Limb (tissue), 2 donors: ENCODE data around the gene SRSF12.
"Not testable (repeated sequence)": the region's sequence is repeated elsewhere in the genome, so short reads cannot be mapped to it uniquely, and the experiment has no call there.

Experiments
- DNase-seq, 2 donors: peaks; one replicate each; pipeline ENCODE4 v3.0.0-alpha.2; 2016; ENCODE audit errors: extremely low spot score in 2 of 2

SRSF12 gene

DNA sequence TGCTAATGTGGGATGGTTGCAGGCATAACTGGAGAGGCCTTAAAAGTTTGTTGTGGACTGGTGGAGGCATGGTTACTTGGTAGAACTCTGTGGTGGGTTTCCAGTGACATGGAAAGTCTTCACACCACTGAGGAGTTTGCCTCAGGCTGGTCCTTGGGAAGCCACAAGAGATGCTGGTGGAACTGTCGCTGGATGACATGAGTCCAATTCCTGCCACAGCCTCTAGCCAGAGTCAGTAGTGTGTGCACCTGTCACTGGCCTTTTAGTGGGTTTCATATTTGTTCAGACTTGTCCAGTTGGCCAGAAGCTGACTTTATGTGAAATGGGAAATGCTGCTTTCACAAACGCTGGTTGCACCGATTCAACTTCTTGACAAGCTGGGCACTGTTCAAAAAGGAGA is 13.7 kb upstream of the SRSF12 start:
- DNase-seq: no peak

DNA sequence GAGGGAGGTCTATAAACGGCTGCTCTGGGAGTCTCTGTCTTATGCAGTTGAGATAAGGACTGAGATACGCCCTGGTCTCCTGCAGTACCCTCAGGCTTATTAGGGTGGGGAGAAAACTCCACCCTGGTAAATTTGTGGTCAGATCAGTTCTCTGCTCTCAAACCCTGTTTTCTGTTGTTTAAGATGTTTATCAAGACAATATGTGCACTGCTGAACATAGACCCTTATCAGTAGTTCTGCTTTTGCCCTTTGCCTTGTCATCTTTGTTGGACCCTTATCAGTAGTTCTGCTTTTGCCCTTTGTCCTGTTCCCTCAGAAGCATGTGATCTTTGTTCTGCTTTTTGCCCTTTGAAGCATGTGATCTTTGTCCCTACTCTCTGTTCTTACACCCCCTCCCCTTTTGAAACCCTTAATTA is 10.4 kb upstream of the SRSF12 start:
- DNase-seq: not testable (repeated sequence)

DNA sequence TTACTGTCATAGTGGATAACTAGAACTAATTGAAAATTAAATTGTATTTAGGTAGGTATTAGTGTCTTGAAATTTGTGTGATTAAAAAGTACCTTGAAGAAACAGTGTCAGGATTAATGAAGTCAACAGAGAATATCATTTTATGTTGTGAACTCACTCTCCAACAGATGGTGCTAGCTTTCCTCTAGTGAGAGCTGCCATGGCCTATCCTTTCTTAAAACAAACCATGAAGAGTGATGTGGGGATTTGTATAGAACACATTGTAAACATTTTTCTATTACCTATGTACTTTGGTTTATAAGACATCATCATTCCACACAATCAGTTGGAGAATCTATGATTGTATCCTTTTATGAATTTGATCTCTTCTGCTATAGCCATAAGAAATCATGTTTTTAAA is 4.8 kb upstream of the SRSF12 start:
- peak in 1 of 2 donors; percentile 50 for DNase-seq

DNA sequence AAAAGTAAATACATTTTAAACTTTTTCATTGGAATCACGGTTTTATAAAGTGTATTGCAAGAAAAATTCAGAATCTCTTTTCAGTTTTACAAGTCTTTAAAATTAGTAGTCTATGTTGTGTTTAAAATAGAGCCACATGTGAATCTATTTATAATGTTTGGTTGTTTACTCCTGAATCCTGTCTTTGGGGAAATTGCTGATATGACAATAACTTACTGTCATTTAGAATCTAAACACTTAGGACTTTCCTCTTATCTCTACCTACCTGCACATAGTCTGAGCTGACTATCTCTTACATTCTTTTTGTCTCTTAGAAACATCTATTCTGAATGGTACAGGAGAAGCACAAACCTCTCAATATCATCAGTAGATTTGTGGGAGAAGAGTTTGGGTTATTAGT is 4.1 kb upstream of the SRSF12 start:
- no peak for DNase-seq

DNA sequence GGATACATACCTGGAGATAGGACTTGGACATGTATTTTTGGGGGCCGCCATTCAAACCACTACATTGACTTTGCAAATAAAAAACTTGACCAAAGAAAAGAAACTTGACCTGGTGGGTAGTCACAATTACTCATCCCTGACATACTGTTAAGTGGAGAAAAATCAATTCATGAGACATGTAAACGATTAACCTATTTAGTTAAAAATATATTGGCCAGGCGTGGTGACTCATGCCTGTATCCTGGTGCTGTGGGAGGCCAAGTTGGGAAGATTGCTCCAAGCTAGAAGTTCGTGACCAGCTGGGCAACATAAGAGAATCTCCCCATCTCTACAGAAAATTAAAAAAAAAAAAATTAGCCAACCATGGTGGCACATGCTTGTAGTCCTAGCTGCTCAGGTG is 2.5 kb upstream of the SRSF12 start:
- DNase-seq: no peak

DNA sequence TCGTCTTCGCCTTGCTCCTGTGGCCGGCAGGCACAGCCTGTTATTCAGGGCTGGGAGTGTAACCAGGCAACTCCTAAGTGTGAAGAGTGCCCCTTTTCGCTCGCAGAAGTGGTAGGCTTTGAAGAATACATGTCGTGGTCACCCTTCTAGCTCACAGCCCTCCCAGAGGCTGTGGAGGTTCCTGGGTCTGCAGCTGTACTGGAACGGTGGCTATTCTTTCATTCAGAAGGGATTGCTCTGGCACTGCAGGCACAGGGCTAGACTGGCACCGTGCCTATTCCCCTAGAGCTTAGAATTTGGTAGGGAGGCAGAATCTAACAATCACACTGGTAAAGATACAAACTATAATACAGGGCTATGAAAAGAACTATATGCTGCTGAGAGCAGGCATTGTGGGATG is 1.1 kb upstream of the SRSF12 start:
- DNase-seq: no peak

DNA sequence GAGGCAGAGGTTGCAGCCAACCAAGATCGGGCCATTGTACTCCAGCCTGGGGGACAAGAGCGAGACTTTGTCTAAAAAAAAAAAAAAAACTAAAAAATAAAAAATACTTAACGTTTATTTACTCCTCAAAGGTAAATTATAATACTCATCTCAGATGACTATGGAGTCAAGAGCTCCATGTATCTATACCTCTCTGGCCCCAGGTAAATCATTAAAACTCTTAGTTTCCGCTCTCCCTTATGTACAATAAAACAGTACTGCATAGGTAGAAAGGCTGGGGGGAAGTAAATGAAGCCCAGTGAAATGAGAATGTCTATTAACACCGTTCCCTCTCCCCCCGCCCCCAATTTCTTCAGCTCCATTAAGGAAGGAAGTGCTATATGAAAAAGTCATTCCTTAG is 1.2 kb downstream of the SRSF12 start:
- no peak for DNase-seq

DNA sequence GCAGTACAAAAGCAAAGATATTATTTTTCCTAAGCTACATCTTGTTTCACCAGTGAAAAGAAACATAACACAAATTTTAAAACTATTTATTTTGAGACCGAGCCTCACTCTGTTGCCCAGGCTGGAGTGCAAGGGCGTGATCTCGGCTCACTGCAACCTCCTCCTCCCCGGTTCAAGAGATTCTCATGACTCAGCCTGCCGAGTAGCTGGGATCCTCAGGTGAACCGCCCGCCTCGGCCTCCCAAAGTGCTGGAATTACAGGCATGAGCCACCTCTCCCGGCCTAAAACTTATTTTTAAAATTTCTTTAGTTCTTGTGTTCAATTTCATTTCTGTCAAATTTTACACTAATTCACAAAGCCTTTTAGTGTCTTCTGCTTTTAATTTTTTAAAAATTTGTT is 5.9 kb downstream of the SRSF12 start:
- DNase-seq: no peak

DNA sequence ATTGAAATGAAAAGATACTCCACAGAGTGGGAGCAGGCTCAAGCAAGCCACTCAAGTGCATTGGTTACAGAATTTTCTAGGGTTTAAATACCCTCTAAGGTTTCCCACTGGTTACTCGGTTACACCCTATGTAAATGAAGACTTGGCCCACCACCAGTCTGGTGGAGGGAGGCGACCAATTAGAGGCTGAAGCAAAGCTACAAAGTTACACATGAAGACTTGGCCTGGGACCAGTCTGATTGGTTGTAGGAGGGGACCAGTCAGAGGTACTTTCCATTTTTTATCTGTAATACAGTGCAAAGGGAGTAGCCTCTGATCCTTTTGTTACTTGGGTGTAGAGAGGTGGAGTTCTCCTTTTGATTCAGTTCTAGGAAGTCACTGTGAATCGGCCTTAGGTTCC is 7.6 kb downstream of the SRSF12 start:
- no peak for DNase-seq

DNA sequence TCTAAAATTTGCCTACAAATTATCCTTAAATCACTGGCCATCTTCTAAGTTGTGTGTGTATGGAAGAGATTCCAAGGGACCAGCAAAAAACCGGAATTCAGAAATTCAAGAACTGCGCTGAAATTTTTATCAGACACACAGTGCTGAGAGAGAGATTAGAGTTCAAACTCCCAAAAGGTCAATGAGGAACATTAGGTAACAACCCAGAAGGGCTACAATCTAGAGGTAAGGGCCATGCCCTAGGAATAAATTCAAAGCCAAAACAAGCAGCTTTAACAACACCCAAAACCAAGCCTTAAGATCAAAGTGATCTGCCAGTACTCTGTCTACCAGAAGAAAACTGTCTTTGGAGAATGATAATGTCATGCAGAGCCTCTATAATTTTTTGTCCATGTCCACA is 17.8 kb downstream of the SRSF12 start:
- DNase-seq: no peak

DNA sequence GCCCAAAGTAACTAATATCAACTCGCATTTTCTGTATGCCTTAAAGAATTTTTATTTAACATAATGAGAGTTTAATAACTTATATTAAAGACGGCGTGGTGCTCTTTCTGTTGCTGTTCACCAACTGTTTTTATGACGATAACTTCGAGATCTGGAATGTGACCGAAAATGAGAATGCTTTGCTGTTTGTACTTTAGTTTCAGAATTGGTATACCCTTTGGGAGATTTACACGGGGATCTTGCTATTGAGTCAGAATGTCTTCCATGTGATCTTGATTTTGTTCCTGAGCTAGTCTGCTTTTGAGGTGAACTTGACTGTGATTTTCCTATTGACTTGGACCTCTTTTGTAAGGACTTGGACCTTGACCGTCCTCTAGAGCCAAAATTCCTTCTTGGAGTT is 19.4 kb downstream of the SRSF12 start:
- no peak for DNase-seq

DNA sequence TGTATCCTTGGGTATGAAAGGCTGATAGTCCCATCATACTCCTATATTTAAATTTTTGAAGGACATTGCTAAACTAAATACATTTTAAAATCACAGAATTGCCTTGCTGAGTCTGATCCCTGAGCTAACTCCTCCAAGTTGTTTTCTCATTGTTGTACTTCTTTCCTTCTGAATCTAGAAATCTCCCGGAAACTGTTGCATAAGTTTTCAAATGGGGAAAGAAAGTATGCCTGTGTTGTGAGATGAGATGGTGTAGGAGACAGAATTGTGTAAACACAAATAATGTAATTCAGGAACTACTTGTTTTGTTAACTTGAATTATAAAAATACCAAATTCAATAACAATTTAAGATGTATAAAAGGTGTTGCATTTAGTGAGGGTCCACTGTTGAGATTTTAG is 30.0 kb downstream of the SRSF12 start:
- DNase-seq: no peak

DNA sequence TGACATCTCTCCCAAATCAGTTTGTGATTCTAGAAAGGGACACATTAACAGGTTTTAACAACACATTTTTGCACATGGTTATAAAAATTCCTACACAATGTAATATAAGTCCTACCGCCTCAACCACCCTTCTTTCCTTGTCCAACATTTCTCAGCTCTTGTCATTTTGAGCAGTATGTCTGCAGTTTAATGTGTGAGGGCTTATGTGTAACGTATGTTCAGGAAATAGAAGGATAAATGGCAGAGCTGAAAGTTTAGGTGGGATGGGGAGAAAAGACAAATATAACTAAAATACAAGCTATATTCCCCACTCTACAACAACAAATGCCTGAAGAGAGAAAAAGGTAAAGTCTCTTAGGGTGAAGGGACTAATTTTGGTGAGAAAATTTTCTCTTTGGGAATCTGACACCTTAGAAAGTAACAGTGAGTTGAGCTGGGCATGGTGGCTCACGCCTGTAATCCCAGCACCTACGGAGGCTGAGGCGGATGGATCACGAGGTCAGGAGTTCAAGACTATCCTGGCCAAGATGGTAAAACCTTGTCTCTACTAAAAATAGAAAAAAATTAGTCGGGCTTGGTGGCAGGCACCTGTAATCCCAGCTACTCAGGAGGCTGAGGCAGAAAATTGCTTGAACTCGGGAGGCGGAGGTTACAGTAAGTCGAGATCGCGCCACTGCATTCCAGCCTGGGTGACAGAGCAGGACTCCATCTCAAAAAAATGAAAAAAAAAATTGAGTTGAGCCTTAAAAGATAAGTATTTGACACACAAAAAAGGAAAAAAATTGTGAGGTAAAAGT is 32.3 kb downstream of the SRSF12 start:
- DNase-seq: no peak

DNA sequence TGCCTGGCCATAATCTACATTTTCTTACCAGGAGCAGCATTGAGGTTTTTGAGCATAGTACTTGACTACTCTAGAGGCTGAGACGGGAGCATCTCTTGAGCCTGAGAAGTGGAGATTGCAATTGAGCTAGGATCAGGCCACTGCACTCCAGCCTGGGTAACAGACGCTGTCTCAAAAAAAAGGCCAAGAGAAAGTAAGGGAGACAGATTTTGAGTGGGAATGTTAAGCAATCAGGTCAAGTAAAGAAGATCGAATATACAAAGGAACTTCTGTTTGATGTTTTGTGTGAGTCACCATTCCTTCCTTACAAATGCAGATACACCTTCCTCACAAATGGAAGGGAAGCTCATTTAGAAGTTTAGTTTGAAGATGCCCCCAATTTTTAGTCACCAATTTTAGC is 32.9 kb downstream of the SRSF12 start:
- no peak for DNase-seq

DNA sequence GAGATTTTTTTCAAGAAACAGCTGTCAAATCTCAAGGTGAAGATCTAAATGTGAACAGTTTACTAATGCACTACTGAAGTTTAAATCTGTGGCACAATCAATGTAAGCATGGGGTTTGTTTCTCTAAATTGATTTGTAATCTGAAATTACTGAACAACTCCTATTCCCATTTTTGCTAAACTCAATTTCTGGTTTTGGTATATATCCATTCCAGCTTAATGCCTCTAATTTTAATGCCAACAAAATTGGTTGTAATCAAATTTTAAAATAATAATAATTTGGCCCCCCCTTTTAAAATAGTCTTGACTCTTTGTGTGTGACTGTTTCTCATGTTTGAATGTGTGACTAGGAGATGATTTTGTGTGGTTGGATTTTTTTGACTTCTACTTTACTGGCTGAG is 33.3 kb downstream of the SRSF12 start:
- DNase-seq: no peak

DNA sequence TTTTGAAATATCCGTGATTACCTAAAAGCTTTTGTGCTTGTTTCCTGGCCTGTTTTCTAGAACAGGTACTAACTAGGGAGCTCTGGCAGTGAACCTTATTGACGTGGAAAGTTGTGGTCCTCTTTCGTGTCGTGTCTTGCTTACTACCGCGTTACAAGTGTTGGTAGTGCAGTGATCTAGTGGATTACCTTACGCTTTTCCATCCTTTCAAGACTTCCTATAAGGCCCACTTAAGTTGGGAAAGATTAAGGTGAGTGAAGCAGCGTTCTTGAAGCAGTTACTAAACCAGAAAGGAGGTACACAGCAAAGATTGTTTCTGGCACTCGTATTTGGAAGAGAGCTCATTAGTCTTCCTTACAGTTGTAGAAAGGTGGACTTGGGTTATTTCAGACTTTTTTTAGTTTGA is 35.4 kb downstream of the SRSF12 start:
- DNase-seq: no peak

DNA sequence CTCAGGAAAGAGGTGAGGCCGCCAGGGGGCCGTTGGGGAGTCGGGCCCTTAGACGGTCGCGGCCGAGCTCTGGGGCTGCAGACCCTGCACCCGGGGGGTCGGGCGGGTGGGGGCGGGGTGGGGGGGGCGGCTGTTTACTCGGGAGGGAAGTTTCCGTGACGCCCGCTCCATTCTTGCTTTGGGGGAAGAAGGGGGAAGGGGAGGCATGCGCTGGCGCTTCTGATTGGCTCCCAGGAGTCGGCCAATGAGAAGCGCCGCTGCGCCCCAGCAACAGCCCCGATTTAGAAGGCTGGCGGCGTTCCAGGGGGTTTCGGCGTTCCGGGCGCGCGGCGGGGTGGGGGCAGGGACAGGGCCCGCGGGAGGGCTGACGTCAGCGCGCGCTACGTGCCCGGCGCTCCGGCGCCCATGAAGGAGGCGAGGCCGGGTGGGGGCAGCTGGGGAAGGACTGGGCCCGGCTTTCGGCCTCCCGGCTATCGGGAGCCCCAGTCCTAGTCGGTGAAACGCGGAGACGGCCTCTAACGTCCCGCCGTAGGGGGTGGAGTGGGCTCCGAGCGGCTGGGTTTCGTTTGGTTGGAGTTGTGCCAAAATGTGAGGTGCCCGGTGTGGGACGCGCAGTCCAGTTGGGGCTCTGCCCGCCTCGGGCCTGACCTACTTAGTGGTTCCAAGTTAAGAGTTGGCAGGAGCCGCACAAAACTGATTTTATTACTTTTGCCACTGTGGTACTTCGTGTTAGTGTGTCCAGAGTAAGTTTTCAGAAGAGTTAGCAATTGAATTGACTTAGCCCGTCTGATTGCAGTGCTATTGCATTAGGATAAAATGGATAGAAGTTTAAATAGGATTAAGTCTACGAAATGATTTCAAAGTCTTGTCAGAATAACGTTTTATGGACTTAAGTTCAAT is 36.2 kb downstream of the SRSF12 start:
- DNase-seq: peak; percentile 98 to 99

DNA sequence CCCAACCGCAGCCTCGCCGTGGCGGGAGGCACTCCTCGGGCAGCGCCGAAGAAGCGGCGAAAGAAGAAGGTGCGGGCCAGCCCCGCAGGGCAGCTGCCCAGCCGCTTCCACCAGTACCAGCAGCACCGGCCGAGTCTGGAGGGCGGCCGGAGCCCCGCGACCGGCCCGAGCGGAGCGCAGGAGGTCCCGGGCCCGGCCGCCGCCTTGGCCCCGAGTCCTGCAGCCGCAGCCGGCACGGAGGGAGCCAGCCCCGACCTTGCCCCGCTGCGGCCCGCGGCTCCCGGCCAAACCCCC is 36.8 kb downstream of the SRSF12 start:
- DNase-seq: no peak

DNA sequence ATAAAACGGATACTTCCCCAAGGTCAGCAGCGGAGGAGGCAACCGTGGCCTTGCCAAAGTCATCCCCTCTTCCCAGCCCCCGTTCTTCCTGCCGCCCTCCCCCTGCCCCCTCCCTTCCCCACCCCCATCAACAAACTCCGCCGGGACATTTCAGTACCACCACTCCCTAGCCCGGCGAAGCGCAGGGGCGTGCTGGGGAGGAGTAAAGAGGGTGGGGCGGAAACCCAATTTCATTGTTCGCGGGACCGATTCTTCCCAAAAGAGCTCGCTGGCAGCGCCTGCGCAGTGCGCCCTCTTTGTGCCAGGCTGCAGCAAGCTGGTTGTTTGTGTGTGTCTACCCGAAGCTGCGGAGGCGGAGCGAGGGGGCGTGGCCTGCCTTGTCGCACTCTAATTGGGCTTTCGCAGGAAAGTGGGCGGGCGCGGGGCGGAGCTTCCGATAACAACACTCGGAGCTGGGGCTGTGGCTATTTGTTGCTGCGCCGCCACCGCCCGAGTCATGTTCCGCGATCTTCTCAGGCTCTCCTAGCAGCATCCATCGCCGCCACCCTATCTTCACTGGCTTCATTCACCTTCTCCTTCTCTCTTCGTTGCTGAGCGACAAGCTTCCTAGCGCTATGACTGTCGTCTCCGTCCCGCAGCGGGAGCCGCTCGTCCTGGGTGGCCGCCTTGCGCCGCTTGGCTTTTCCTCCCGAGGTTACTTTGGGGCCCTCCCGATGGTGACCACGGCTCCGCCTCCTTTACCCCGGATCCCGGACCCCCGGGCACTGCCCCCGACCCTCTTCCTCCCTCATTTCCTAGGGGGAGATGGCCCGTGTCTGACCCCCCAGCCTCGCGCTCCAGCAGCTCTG is 37.4 kb downstream of the SRSF12 start, which contains the start of gene PNRC1:
Gene PNRC1, plus strand, starts transcription at position 471 of the 848 bp plus-strand sequence. Its CDS starts 144 bp downstream, at position 615.
- peak; percentile 99 to 100 for DNase-seq

DNA sequence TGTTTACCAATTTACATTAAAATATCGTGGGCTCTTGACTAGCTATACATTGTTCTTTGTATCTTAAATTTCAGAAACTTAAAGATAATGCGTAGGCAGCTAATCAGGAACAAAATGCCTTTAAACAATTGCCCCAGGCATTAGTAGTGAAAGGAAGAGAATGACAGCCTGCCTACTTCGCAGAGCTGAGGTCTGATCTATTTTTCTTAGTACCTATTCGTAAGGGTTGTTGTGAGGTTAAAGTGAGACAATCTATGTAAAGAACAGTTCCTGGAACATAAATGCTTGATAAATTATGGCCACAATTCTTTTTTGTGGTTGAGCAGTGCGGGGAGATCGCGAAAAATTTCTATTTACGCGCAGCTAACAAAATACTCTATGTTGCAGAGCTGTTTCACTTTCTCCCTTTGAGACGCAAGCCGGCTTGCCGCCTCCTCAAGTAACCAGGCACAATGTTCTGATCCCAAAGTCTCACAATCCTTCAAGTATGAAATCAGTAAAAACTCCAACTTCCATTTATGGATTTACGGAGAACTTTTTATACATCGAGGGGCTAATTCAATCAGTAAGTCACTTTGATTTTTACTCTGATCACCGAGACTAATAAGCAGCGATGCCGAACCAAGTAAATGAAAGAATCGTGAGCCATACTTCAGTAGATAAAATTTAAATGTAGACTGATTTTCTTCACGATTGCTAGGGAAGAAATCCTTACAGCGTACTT is 38.2 kb downstream of the SRSF12 start:
- DNase-seq: peak; percentile 62 to 71

DNA sequence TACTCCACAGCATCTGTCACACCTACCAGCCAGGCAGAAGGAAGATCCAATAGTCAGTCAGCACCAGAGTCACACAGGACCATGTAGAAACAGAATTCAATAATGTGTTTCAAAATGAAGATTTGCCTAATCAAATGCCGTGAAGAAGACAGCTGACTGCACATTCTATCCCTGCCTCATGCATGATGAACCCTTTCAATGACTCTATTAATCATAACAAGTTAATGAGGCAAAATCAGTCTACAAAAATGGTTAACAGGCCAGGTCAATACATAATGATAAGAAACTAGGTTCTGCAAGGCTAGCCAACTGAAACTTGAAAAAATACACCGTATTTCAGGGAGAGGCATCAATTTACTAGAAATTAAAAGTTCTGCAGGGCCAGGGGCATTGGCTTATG is 44.0 kb downstream of the SRSF12 start:
- DNase-seq: no peak
